ENCODE data around the gene ARHGAP44. TPM values are rescaled to one million over a fixed set of nuclear protein-coding genes. Genes with fewer than 3 reads are reported as not detected.
A peak's percentile ranks its signal among the peaks of the same experiment; 100 is the strongest.

Gene ARHGAP44
- total and polyA plus RNA-seq, 2 donors (not counting 3 experiments of a cell fraction or from before 2014, with no cell fraction given), result 0.11 to 0.42 TPM

DNA sequence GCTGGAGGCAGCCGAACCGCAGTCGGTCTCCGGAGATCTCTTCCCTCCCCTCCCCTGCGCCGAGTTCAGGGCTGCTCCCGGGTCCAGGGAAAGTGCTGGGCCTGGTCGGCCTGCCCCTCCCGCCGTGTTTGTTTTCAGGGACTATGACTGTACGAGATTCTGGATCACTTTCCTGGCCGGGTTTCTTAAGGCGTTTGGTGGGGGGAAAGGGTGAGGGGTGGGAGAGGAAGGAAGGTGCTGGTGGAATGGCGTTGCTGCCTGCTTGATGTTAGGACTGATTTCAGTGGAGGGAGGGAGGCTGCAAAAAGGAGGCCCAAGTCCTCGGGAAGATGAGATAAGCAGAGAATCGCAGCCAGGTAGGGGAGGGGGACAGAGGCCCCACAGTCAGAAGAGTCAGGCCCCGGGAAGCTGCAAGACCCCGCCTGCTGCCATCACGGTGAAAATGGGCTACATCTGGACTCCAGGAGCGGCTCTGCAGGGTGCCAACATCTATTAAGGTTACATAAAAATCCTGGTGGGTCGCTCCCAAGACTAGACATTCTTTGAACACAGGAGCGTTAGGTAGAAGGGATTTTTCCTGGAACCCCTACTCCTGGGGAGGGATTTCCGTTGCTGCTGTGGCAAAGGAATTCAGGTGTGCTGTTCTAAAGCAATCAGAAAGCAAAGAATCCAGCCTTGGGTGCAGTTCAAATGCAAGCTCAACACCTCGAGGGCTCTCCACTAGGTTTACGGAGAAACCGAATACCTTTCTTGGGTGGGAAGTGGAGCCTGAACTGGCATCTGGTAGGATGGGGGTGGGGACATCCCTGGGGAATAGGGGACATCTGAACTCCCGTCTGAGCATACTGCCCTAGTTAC, 1.2 kb downstream of the ARHGAP44 start:
- DNase-seq (ENCODE audit: low read depth, low spot score) (no peak), FAIRE-seq (no peak)
- no peaks in the 10 kb centered on the region for H3K79me2 ChIP-seq (ENCODE audit: control insufficient read depth, insufficient read depth, low read length)
- CTCF ChIA-PET, result no interaction called here
- POLR2A ChIA-PET, result no interaction called here
- dilution Hi-C loops (cut with MboI; ENCODE audit: extremely low pct_ligation_motif_present, low sequenced_read_pairs) (no loop called here), intact Hi-C loops (cut with micrococcal nuclease) (no loop called here)
- H4K20me1 ChIP-seq (replicated peaks; ENCODE audit: control insufficient read depth, extremely low read depth, insufficient read depth, low read length), result no peaks in the 10 kb centered on the region
- no peak overlapping the region for H3K4me2 ChIP-seq (ENCODE audit: insufficient read depth, low read length)
- H3K9me1 ChIP-seq (replicated peaks; ENCODE audit: control insufficient read depth, extremely low read depth, insufficient read depth, low read length), result no peaks in the 10 kb centered on the region
- peak overlapping the region; percentile 67 for H2AFZ ChIP-seq (ENCODE audit: low read depth, low read length)
- BruUV-seq (replicated peaks), result no TSS peak
- H3K9me3 ChIP-seq (replicated peaks; ENCODE audit: control insufficient read depth, insufficient read depth, low read length), result no peaks in the 10 kb centered on the region
- no peaks in the 10 kb centered on the region for H3K36me3 ChIP-seq (ENCODE audit: control insufficient read depth in 2 of 2, extremely low read depth in 1 of 2, insufficient read depth in 2 of 2, low read length in 2 of 2)
- peaks cover 0 to 14% of the 10 kb centered on the region in 2 experiments for H3K27me3 ChIP-seq (ENCODE audit: control insufficient read depth in 2 of 2, insufficient read depth in 2 of 2, low read length in 2 of 2)
- H3K9ac ChIP-seq (replicated peaks; ENCODE audit: extremely low read depth, insufficient read depth, low read length), result no peak overlapping the region
- TF ChIP-seq EZH2 (IDR thresholded peaks at IDR 0.05; ENCODE audit: borderline replicate concordance, low read depth, low read length, severe bottlenecking), result no peak
- TF ChIP-seq POLR2AphosphoS5 (IDR thresholded peaks at IDR 0.05; ENCODE audit: insufficient read depth, low read depth, low read length), result no peak
- TF ChIP-seq JUN (IDR thresholded peaks at IDR 0.05; ENCODE audit: borderline replicate concordance, insufficient read depth, insufficient read length, low read depth), result no peak
- TF ChIP-seq, protein P1, sequence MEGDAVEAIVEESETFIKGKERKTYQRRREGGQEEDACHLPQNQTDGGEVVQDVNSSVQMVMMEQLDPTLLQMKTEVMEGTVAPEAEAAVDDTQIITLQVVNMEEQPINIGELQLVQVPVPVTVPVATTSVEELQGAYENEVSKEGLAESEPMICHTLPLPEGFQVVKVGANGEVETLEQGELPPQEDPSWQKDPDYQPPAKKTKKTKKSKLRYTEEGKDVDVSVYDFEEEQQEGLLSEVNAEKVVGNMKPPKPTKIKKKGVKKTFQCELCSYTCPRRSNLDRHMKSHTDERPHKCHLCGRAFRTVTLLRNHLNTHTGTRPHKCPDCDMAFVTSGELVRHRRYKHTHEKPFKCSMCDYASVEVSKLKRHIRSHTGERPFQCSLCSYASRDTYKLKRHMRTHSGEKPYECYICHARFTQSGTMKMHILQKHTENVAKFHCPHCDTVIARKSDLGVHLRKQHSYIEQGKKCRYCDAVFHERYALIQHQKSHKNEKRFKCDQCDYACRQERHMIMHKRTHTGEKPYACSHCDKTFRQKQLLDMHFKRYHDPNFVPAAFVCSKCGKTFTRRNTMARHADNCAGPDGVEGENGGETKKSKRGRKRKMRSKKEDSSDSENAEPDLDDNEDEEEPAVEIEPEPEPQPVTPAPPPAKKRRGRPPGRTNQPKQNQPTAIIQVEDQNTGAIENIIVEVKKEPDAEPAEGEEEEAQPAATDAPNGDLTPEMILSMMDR (IDR thresholded peaks at IDR 0.05; ENCODE audit: extremely low read depth in 1 of 2, insufficient read depth in 1 of 2, low read depth in 1 of 2, low read length in 2 of 2), result no peak
- TF ChIP-seq MYC (IDR thresholded peaks at IDR 0.05; ENCODE audit: low read depth, low read length), result no peak
- TF ChIP-seq FOS (IDR thresholded peaks at IDR 0.05; ENCODE audit: borderline replicate concordance, insufficient read depth, low read length), result no peak
- no peak for TF ChIP-seq POLR2A (IDR thresholded peaks at IDR 0.05; ENCODE audit: low read depth, low read length)
- TF ChIP-seq, protein P2, sequence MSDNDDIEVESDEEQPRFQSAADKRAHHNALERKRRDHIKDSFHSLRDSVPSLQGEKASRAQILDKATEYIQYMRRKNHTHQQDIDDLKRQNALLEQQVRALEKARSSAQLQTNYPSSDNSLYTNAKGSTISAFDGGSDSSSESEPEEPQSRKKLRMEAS (IDR thresholded peaks at IDR 0.05; ENCODE audit: insufficient read depth, insufficient read length), result no peak
- no peak for TF ChIP-seq GATA2 (IDR thresholded peaks at IDR 0.05; ENCODE audit: insufficient read depth, insufficient read length, low read depth, low read length)
- no peak overlapping the region for H3K27ac ChIP-seq (ENCODE audit: insufficient read depth, low read depth, low read length)
- H3K4me1 ChIP-seq (ENCODE audit: control insufficient read depth, extremely low read depth, insufficient read depth, low read length), result no peaks in the 10 kb centered on the region
- no peak overlapping the region for H3K4me3 ChIP-seq (replicated peaks in 1 of 3; ENCODE audit: insufficient read depth in 1 of 3, low read depth in 1 of 3, low read length in 3 of 3)

All from endothelial cell of umbilical vein (primary cell).